ENCODE data around the gene RASSF8.

GRCh38 chr12:25957793-25958427 lies 572 bp upstream of the RASSF8 start:
- TF ChIP-seq ESRRG (CRISPR knock-in tag; IDR thresholded peaks at IDR 0.05) (no peak), SNAI2 (CRISPR knock-in tag; IDR thresholded peaks at IDR 0.05) (no peak), RARB (CRISPR knock-in tag; IDR thresholded peaks at IDR 0.05) (no peak), CSDC2 (CRISPR knock-in tag; IDR thresholded peaks at IDR 0.05) (no peak), PATZ1 (CRISPR knock-in tag; IDR thresholded peaks at IDR 0.05; ENCODE audit: borderline replicate concordance) (no peak), ZFP3 (CRISPR knock-in tag; IDR thresholded peaks at IDR 0.05) (no peak), BACH2 (CRISPR knock-in tag; IDR thresholded peaks at IDR 0.05; ENCODE audit: borderline replicate concordance) (no peak)

Measured in SK-N-SH treated with all-trans-retinoic acid at 6 μM for 48 hours (cell line).